Neuron (in vitro differentiated cells): Measurements from ENCODE around the gene NDUFB7.
"Not testable (repeated sequence)": the region's sequence is repeated elsewhere in the genome, so short reads cannot be mapped to it uniquely, and the experiment has no call there.

Experiments used
- H2AFZ ChIP-seq: one replicate; pipeline ENCODE4 v1.6.1; 2013; ENCODE audit warnings: low read depth, mild to moderate bottlenecking, inconsistent platforms, low read length, moderate library complexity
- H3K27me3 ChIP-seq: one replicate; pipeline ENCODE4 v1.6.1; 2013; ENCODE audit warnings: low read length; ENCODE audit not compliant: insufficient read depth
- H3K36me3 ChIP-seq: one replicate; pipeline ENCODE4 v1.6.1; 2013; ENCODE audit warnings: low read length; ENCODE audit not compliant: insufficient read depth
- H3K4me1 ChIP-seq: one replicate; pipeline ENCODE4 v1.6.1; 2013; ENCODE audit warnings: low read length; ENCODE audit not compliant: insufficient read depth
- H3K4me3 ChIP-seq: 2 replicates; pipeline ENCODE4 v1.5.1; 2013; ENCODE audit warnings: mild to moderate bottlenecking, low read length, moderate library complexity
- H3K9me3 ChIP-seq: one replicate; pipeline ENCODE4 v1.6.1; 2013; ENCODE audit warnings: low read length

The NDUFB7 gene

GRCh38 chr19:14565765-14566711 lies 5.8 kb downstream of the NDUFB7 start:
- H3K4me3 ChIP-seq: no peak overlapping the region
- H3K9me3 ChIP-seq: no peaks in the 10 kb centered on the region
- H3K4me1 ChIP-seq: peaks cover 3% of the 10 kb centered on the region
- H3K36me3 ChIP-seq: peaks cover 27% of the 10 kb centered on the region
- H2AFZ ChIP-seq: no peak overlapping the region
- H3K27me3 ChIP-seq: no peaks in the 10 kb centered on the region

DNA sequence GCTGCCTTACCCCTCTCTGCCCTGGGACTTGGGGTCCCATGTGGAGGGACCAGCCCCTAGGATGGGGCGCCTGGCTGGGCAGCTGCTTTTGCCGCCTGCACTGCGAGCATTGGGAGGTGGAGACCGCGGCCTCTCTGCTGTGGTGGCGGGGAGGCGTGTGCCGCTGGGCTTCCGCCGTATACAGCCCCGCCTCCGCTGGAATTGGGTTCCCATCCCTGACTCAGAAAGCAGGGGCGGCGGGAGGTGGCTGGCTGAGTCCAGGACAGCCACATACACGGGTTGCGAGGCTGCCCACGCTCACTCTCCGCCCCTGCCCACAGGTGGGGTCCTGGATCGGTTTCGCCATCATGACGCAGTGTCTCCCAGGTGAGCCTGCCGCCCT lies 6.6 kb downstream of the NDUFB7 start:
- Histone ChIP-seq H3K36me3 (peaks cover 27% of the 10 kb centered on the region), H3K4me1 (peaks cover 7% of the 10 kb centered on the region), H3K9me3 (no peaks in the 10 kb centered on the region), H3K4me3 (no peak overlapping the region), H2AFZ (no peak overlapping the region), H3K27me3 (no peaks in the 10 kb centered on the region)

GRCh38 chr19:14564652-14565297 lies 7.1 kb downstream of the NDUFB7 start:
- not testable (repeated sequence) for H3K9me3 ChIP-seq, H3K27me3 ChIP-seq, H3K4me3 ChIP-seq, H3K4me1 ChIP-seq, H2AFZ ChIP-seq
- H3K36me3 ChIP-seq: peaks cover 27% of the 10 kb centered on the region

DNA sequence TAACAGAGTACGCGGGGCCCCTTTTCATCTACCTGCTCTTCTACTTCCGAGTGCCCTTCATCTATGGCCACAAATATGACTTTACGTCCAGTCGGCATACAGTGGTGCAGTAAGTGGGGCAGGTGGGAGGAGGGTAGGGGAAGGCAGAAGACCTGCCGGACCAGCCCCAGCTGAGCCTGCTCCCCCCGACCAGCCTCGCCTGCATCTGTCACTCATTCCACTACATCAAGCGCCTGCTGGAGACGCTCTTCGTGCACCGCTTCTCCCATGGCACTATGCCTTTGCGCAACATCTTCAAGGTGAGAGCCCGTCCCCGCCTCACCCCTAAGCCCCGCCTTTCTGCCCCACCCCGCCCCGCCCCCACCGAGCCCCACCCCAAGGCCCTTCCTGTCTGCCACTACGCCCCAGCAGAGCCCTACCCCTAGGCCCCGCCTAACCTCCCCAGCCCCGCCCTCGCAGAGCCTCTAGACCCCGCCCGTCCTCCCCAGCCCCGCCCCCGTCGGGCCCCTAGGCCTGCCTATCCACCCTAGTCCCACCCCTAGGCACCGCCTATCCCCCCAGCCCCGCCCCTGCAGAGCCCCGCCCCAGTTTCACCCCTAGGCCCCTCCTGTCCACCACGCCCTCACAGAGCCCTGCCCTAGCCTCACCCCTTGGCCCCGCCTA lies 7.7 kb downstream of the NDUFB7 start:
- peaks cover 10% of the 10 kb centered on the region for H3K4me1 ChIP-seq
- H3K36me3 ChIP-seq: peaks cover 23% of the 10 kb centered on the region
- H3K4me3 ChIP-seq: no peak overlapping the region
- H3K9me3 ChIP-seq: no peaks in the 10 kb centered on the region
- H2AFZ ChIP-seq: no peak overlapping the region
- no peaks in the 10 kb centered on the region for H3K27me3 ChIP-seq

DNA sequence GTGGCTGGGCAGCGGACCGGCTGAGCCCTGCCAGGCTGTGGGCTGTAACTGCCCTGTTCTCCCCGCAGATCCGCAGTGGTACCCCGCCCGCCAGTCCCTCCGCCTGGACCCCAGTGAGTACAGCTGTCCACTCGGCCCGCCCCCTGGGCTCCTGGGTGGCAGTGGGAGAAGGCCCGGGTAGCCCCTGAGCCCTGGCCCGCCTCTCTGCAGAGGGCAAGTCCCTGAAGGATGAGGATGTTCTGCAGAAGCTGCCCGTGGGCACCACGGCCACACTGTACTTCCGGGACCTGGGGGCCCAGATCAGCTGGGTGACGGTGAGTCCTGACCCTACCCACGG lies 8.3 kb downstream of the NDUFB7 start:
- Histone ChIP-seq H3K9me3 (no peaks in the 10 kb centered on the region), H3K4me1 (peaks cover 13% of the 10 kb centered on the region), H2AFZ (no peak overlapping the region), H3K36me3 (peaks cover 22% of the 10 kb centered on the region), H3K4me3 (no peak overlapping the region), H3K27me3 (no peaks in the 10 kb centered on the region)

GRCh38 chr19:14562660-14563589 lies 8.9 kb downstream of the NDUFB7 start:
- H3K4me1 ChIP-seq: peaks cover 16% of the 10 kb centered on the region
- H3K4me3 ChIP-seq: no peak overlapping the region
- no peaks in the 10 kb centered on the region for H3K9me3 ChIP-seq
- no peaks in the 10 kb centered on the region for H3K27me3 ChIP-seq
- peaks cover 18% of the 10 kb centered on the region for H3K36me3 ChIP-seq
- H2AFZ ChIP-seq: no peak overlapping the region

- Histone ChIP-seq H3K36me3 (peaks cover 18% of the 10 kb centered on the region), H3K27me3 (no peaks in the 10 kb centered on the region), H2AFZ (no peak overlapping the region), H3K9me3 (no peaks in the 10 kb centered on the region), H3K4me3 (no peak overlapping the region), H3K4me1 (peaks cover 16% of the 10 kb centered on the region)
Observed at GRCh38 chr19:14561847-14562351, 10.0 kb downstream of the NDUFB7 start.

DNA sequence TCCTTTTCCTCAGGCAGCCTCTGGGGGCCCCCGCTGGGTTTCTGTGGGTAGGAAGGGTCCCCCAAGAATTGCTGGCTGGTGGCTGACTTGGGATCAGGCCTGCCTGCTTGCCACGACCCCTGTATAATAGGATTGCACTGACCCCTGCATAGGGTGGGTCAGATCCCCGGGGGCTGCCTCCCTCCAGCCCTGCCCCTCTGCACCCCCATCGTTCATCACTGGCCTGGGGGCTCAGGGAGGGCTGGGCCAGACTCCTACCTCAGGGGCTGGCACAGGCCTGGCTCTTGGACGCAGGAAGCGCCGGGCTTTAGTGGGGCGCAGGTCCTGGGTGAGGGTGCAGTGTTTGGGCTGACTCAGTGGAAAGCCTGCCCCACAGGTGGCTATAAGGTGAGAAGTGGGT lies 10.6 kb downstream of the NDUFB7 start:
- H3K36me3 ChIP-seq: peaks cover 17% of the 10 kb centered on the region
- no peaks in the 10 kb centered on the region for H3K9me3 ChIP-seq
- peaks cover 16% of the 10 kb centered on the region for H3K4me1 ChIP-seq
- no peaks in the 10 kb centered on the region for H3K27me3 ChIP-seq
- H3K4me3 ChIP-seq: no peak overlapping the region
- H2AFZ ChIP-seq: no peak overlapping the region

GRCh38 chr19:14560776-14561108 lies 11.1 kb downstream of the NDUFB7 start:
- Histone ChIP-seq H2AFZ (no peak overlapping the region), H3K27me3 (no peaks in the 10 kb centered on the region), H3K4me3 (no peak overlapping the region), H3K4me1 (peaks cover 16% of the 10 kb centered on the region), H3K36me3 (peaks cover 14% of the 10 kb centered on the region), H3K9me3 (no peaks in the 10 kb centered on the region)

- no peaks in the 10 kb centered on the region for H3K27me3 ChIP-seq
- no peak overlapping the region for H2AFZ ChIP-seq
- H3K9me3 ChIP-seq: no peaks in the 10 kb centered on the region
- H3K36me3 ChIP-seq: peaks cover 11% of the 10 kb centered on the region
- peaks cover 16% of the 10 kb centered on the region for H3K4me1 ChIP-seq
- H3K4me3 ChIP-seq: no peak overlapping the region
Observed at GRCh38 chr19:14559916-14560775, 11.7 kb downstream of the NDUFB7 start.

- H3K27me3 ChIP-seq: no peaks in the 10 kb centered on the region
- peaks cover 2% of the 10 kb centered on the region for H3K36me3 ChIP-seq
- peaks cover 16% of the 10 kb centered on the region for H3K4me1 ChIP-seq
- no peaks in the 10 kb centered on the region for H3K9me3 ChIP-seq
- H2AFZ ChIP-seq: no peak overlapping the region
- H3K4me3 ChIP-seq: no peak overlapping the region
Observed at GRCh38 chr19:14558370-14559066, 13.3 kb downstream of the NDUFB7 start.
